ENCODE results near the gene METRN.

METRN gene

GRCh38 chr16:726438-727290 lies 11.7 kb downstream of the METRN start, which contains the start of the genes CCDC78 and HAGHL:
Gene CCDC78, minus strand, starts transcription at chr16:726443. Its CDS starts 76 bp downstream, at chr16:726367.
Gene HAGHL, plus strand, starts transcription at chr16:727106. Its CDS starts 404 bp downstream, at chr16:727510.
- peaks cover 4% of the 10 kb centered on the region; the same call in 1 of the 2 replicates for H3K4me1 ChIP-seq (ENCODE audit: control insufficient read depth, insufficient read depth, low read length)
- H3K9me3 ChIP-seq (ENCODE audit: control insufficient read depth, insufficient read depth, low read depth, low read length), result no peaks in the 10 kb centered on the region
- H3K36me3 ChIP-seq (ENCODE audit: control insufficient read depth in 2 of 2, insufficient read depth in 1 of 2, low read length in 2 of 2), result peaks cover 0 to 15% of the 10 kb centered on the region in 2 experiments; a peak in 2 of 3 replicates
- TF ChIP-seq PBX3 (CRISPR knock-in tag; IDR thresholded peaks at IDR 0.05) (0 out of 2 replicates have a peak, but pooled peaks have one; percentile 17), ZNF112 (tag by site-specific recombination; IDR thresholded peaks at IDR 0.05) (no peak), ZNF513 (tag by site-specific recombination; IDR thresholded peaks at IDR 0.05) (no peak), KLF17 (tag by site-specific recombination; IDR thresholded peaks at IDR 0.05) (0 out of 2 replicates have a peak, but pooled peaks have one; percentile 16), ZNF501 (tag by site-specific recombination; IDR thresholded peaks at IDR 0.05) (no peak), ZNF548 (tag by site-specific recombination; IDR thresholded peaks at IDR 0.05) (no peak), ZNF426 (tag by site-specific recombination; IDR thresholded peaks at IDR 0.05) (no peak), GLI4 (tag by site-specific recombination; IDR thresholded peaks at IDR 0.05) (no peak), SALL2 (tag by site-specific recombination; IDR thresholded peaks at IDR 0.05; ENCODE audit: borderline replicate concordance) (no peak), ZNF600 (tag by site-specific recombination; IDR thresholded peaks at IDR 0.05) (peak; percentile 37), ZNF585B (tag by site-specific recombination; IDR thresholded peaks at IDR 0.05) (no peak), BCL11A (tag by site-specific recombination; IDR thresholded peaks at IDR 0.05; ENCODE audit: low read depth) (no peak), SCRT2 (tag by site-specific recombination; IDR thresholded peaks at IDR 0.05) (no peak), ZNF341 (tag by site-specific recombination; IDR thresholded peaks at IDR 0.05; ENCODE audit: low read depth) (0 out of 2 replicates have a peak, but pooled peaks have one; percentile 16)
- ChIA-PET CTCF (interaction anchor here (0.7 to 4.8 kb wide), 3 partner anchors 9 to 15 kb away, joined by 3 to 38 read pairs (median 3); partner anchors contain the start of genes CIAO3 and METRN), POLR2A (interaction anchor here (1.0 to 1.8 kb wide), 4 partner anchors 11 to 77 kb away, joined by 3 to 6 read pairs (median 4); partner anchors contain the start of genes JMJD8 and METRN)
- H3K27ac ChIP-seq (ENCODE audit: extremely low read depth, low read depth, low read length), result peak within 1 kb of the TSS; percentile 11; the same call in 1 of the 2 replicates
- H3K4me3 ChIP-seq (ENCODE audit: low read depth, low read length), result peak within 1 kb of the TSS; percentile 15

GRCh38 chr16:727291-727977 lies 12.5 kb downstream of the METRN start:
- CTCF ChIA-PET, result interaction anchor here (1.6 kb wide), 1 partner anchor 16 kb away, joined by 5 read pairs; no protein-coding TSS in a partner anchor
- no peaks in the 10 kb centered on the region for H3K9me3 ChIP-seq (ENCODE audit: control insufficient read depth, insufficient read depth, low read depth, low read length)
- peaks cover 4% of the 10 kb centered on the region; the same call in 1 of the 2 replicates for H3K4me1 ChIP-seq (ENCODE audit: control insufficient read depth, insufficient read depth, low read length)
- POLR2A ChIA-PET, result interaction anchor here (1.0 to 1.8 kb wide), 9 partner anchors 8 to 61 kb away, joined by 3 to 11 read pairs (median 4); partner anchors contain the start of genes CHTF18, METRN, RPUSD1 and WDR24
- peak overlapping the region; percentile 11; the same call in 1 of the 2 replicates for H3K27ac ChIP-seq (ENCODE audit: extremely low read depth, low read depth, low read length)
- H3K4me3 ChIP-seq (ENCODE audit: low read depth, low read length), result peak overlapping the region; percentile 15
- H3K36me3 ChIP-seq (ENCODE audit: control insufficient read depth in 2 of 2, insufficient read depth in 1 of 2, low read length in 2 of 2), result peaks cover under 1 to 20% of the 10 kb centered on the region in 2 experiments; a peak in 2 of 3 replicates
- TF ChIP-seq ZNF830 (tag by site-specific recombination; IDR thresholded peaks at IDR 0.05; ENCODE audit: low read depth) (no peak), GLIS2 (tag by site-specific recombination; IDR thresholded peaks at IDR 0.05) (peak; percentile 78), ZNF132 (tag by site-specific recombination; IDR thresholded peaks at IDR 0.05; ENCODE audit: borderline replicate concordance) (no peak), ZNF518A (tag by site-specific recombination; conservative IDR thresholded peaks at IDR 0.05; ENCODE audit: low read depth) (no peak), ZNF48 (tag by site-specific recombination; IDR thresholded peaks at IDR 0.05) (no peak), KLF8 (tag by site-specific recombination; IDR thresholded peaks at IDR 0.05) (peak; percentile 75; the same call in 1 of the 2 replicates), ZNF416 (tag by site-specific recombination; IDR thresholded peaks at IDR 0.05) (no peak), MYNN (tag by site-specific recombination; IDR thresholded peaks at IDR 0.05; ENCODE audit: borderline replicate concordance) (no peak), ZNF350 (tag by site-specific recombination; IDR thresholded peaks at IDR 0.05) (no peak)

Measured in HEK293 (cell line).